OCI-LY3 (cell line): ENCODE measurements around the gene PAXX.

Experiments
- EZH2phosphoT487 ChIP-seq: fragments of 200-600 bp; shearing (Covaris generic); IDR thresholded peaks from 2 replicates; pipeline ENCODE4 v1.6.1; 2018; ENCODE audit warnings: antibody characterized with exemption, mixed run types, low read depth
- TF ChIP-seq, protein P1 (sequence below): fragments of 200-600, 300-600 bp; sonication (generic); IDR thresholded peaks from 2 replicates; pipeline ENCODE4 v1.5.1; 2014; ENCODE audit warnings: antibody characterized with exemption, low read length, low read depth

GRCh38 chr9:136955202-136955942 is 36.9 kb upstream of the PAXX start:
- TF ChIP-seq, protein P1, sequence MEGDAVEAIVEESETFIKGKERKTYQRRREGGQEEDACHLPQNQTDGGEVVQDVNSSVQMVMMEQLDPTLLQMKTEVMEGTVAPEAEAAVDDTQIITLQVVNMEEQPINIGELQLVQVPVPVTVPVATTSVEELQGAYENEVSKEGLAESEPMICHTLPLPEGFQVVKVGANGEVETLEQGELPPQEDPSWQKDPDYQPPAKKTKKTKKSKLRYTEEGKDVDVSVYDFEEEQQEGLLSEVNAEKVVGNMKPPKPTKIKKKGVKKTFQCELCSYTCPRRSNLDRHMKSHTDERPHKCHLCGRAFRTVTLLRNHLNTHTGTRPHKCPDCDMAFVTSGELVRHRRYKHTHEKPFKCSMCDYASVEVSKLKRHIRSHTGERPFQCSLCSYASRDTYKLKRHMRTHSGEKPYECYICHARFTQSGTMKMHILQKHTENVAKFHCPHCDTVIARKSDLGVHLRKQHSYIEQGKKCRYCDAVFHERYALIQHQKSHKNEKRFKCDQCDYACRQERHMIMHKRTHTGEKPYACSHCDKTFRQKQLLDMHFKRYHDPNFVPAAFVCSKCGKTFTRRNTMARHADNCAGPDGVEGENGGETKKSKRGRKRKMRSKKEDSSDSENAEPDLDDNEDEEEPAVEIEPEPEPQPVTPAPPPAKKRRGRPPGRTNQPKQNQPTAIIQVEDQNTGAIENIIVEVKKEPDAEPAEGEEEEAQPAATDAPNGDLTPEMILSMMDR: no peak
- no peak for TF ChIP-seq EZH2phosphoT487
